ENCODE data around the gene ELAC2.

The ELAC2 gene

GRCh38 chr17:12953156-12953555 lies 64.7 kb downstream of the ELAC2 start:
- Histone ChIP-seq H3K36me3 (ENCODE audit: low read length) (no peaks in the 10 kb centered on the region), H3F3A (ENCODE audit: insufficient read depth) (no peaks in the 10 kb centered on the region), H3K9me2 (replicated peaks; ENCODE audit: insufficient read depth, low read length) (no peaks in the 10 kb centered on the region), H4K20me1 (ENCODE audit: low read depth, low read length) (no peaks in the 10 kb centered on the region), H3K27me3 (ENCODE audit: low read length) (no peaks in the 10 kb centered on the region), H3K4me2 (ENCODE audit: low read depth, low read length, poor library complexity, severe bottlenecking) (no peak overlapping the region), H3K27ac (ENCODE audit: low read depth, low read length) (no peak overlapping the region), H2AFZ (ENCODE audit: low read depth, low read length, severe bottlenecking) (no peak overlapping the region), H3K4me3 (ENCODE audit: insufficient read depth, low read length, poor library complexity, severe bottlenecking) (no peak overlapping the region), H3K9me3 (ENCODE audit: insufficient read depth, low read length) (no peaks in the 10 kb centered on the region), H3K79me2 (ENCODE audit: insufficient read depth, low read length) (no peaks in the 10 kb centered on the region), H3K9ac (ENCODE audit: low read length) (no peak overlapping the region)
- no peak for TF ChIP-seq EZH2phosphoT487 (conservative IDR thresholded peaks at IDR 0.05; ENCODE audit: low read length)
- no peak for TF ChIP-seq CTCF (IDR thresholded peaks at IDR 0.05; ENCODE audit: insufficient read depth, low read length, poor library complexity, severe bottlenecking)

- Histone ChIP-seq H3K9me2 (replicated peaks; ENCODE audit: insufficient read depth, low read length) (no peaks in the 10 kb centered on the region), H3K9ac (ENCODE audit: low read length) (no peak overlapping the region), H3K27ac (ENCODE audit: low read depth, low read length) (no peak overlapping the region), H3K4me2 (ENCODE audit: low read depth, low read length, poor library complexity, severe bottlenecking) (no peak overlapping the region), H3F3A (ENCODE audit: insufficient read depth) (no peaks in the 10 kb centered on the region), H4K20me1 (ENCODE audit: low read depth, low read length) (no peaks in the 10 kb centered on the region), H3K36me3 (ENCODE audit: low read length) (no peaks in the 10 kb centered on the region), H2AFZ (ENCODE audit: low read depth, low read length, severe bottlenecking) (no peak overlapping the region), H3K9me3 (ENCODE audit: insufficient read depth, low read length) (no peaks in the 10 kb centered on the region), H3K27me3 (ENCODE audit: low read length) (no peaks in the 10 kb centered on the region), H3K79me2 (ENCODE audit: insufficient read depth, low read length) (no peaks in the 10 kb centered on the region), H3K4me3 (ENCODE audit: insufficient read depth, low read length, poor library complexity, severe bottlenecking) (no peak overlapping the region)
- no peak for TF ChIP-seq EZH2phosphoT487 (conservative IDR thresholded peaks at IDR 0.05; ENCODE audit: low read length)
- no peak for TF ChIP-seq CTCF (IDR thresholded peaks at IDR 0.05; ENCODE audit: insufficient read depth, low read length, poor library complexity, severe bottlenecking)
These were observed 65.8 kb downstream of the ELAC2 start for GRCh38 chr17:12952012-12952411.

- Histone ChIP-seq H3K36me3 (ENCODE audit: low read length) (no peaks in the 10 kb centered on the region), H3K27me3 (ENCODE audit: low read length) (no peaks in the 10 kb centered on the region), H3K27ac (ENCODE audit: low read depth, low read length) (no peak overlapping the region), H3F3A (ENCODE audit: insufficient read depth) (no peaks in the 10 kb centered on the region), H3K9ac (ENCODE audit: low read length) (no peak overlapping the region), H3K4me2 (ENCODE audit: low read depth, low read length, poor library complexity, severe bottlenecking) (no peak overlapping the region), H3K4me3 (ENCODE audit: insufficient read depth, low read length, poor library complexity, severe bottlenecking) (no peak overlapping the region), H3K9me2 (replicated peaks; ENCODE audit: insufficient read depth, low read length) (no peaks in the 10 kb centered on the region), H3K9me3 (ENCODE audit: insufficient read depth, low read length) (no peaks in the 10 kb centered on the region), H2AFZ (ENCODE audit: low read depth, low read length, severe bottlenecking) (no peak overlapping the region), H4K20me1 (ENCODE audit: low read depth, low read length) (no peaks in the 10 kb centered on the region), H3K79me2 (ENCODE audit: insufficient read depth, low read length) (no peaks in the 10 kb centered on the region)
- TF ChIP-seq CTCF (IDR thresholded peaks at IDR 0.05; ENCODE audit: insufficient read depth, low read length, poor library complexity, severe bottlenecking) (no peak), EZH2phosphoT487 (conservative IDR thresholded peaks at IDR 0.05; ENCODE audit: low read length) (no peak)
These were observed 70.8 kb downstream of the ELAC2 start for GRCh38 chr17:12947047-12947446.
